ENCODE measurements around the gene PTPRT. TPM values are rescaled to one million over a fixed set of nuclear protein-coding genes. Genes with fewer than 3 reads are reported as not detected.

Gene PTPRT
- total RNA-seq, 1 donor from 2014 or later = not detected

DNA sequence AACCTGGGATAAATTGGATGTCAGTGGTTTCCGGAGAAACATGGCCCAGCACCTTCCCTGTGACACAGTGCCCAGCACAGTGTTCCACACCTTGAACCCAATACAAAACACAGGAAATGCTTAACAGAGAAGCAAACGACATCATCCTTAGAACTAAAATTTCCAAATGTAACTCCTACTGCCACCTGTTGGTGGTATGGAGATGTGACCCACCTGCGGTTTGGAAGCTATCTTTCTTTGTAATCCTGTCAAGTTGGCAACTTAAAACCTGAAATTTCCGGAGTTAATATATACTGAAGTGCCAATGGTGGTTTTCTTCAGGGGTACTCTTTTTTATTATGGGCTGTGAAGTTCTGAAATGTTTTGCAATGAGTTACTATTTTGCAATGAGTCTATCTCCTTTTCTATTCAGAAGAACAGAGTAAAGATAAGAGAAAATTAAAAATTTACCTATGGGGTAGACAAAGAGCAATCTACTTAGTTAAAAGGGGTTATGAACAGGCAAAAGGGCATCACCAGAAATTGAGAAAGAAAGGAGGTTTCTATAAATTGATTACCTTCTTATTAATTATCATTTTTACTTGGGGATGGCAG lies 658.8 kb downstream of the PTPRT start:
- no peak overlapping the region for H3K27ac Mint-ChIP-seq (ENCODE audit: unreplicated experiment)
- no peaks in the 10 kb centered on the region for H3K4me1 Mint-ChIP-seq (ENCODE audit: low read depth)
- no peaks in the 10 kb centered on the region for H3K36me3 Mint-ChIP-seq (ENCODE audit: low read depth)
- H3K9me3 Mint-ChIP-seq (ENCODE audit: low read depth) = peaks cover 7% of the 10 kb centered on the region
- H3K27me3 Mint-ChIP-seq (ENCODE audit: low read depth) = no peaks in the 10 kb centered on the region
- TF ChIP-seq, protein P1, sequence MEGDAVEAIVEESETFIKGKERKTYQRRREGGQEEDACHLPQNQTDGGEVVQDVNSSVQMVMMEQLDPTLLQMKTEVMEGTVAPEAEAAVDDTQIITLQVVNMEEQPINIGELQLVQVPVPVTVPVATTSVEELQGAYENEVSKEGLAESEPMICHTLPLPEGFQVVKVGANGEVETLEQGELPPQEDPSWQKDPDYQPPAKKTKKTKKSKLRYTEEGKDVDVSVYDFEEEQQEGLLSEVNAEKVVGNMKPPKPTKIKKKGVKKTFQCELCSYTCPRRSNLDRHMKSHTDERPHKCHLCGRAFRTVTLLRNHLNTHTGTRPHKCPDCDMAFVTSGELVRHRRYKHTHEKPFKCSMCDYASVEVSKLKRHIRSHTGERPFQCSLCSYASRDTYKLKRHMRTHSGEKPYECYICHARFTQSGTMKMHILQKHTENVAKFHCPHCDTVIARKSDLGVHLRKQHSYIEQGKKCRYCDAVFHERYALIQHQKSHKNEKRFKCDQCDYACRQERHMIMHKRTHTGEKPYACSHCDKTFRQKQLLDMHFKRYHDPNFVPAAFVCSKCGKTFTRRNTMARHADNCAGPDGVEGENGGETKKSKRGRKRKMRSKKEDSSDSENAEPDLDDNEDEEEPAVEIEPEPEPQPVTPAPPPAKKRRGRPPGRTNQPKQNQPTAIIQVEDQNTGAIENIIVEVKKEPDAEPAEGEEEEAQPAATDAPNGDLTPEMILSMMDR (IDR thresholded peaks at IDR 0.05) = peak; percentile 68
- no peak overlapping the region for H3K4me3 Mint-ChIP-seq (ENCODE audit: unreplicated experiment)
- no peak for DNase-seq (ENCODE audit: low spot score)

DNA sequence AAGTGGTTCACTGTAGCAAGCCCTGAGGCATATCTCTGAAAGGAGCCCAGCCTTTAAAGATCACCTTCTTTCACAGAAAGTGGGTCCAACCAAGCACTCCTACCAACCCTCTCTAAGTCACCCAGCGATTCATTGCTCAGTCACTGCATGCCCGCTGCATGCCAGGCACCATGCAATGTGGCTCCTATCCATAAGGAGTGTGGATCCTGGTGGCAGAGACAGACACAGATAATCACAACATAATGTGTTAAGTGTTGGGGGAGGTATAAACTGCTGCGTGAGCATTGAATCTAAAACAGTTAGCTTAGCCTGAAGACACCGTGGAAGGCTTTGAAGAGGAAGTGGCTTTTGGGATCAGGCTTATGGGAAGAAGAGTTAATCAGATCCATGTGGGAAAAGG lies 659.5 kb downstream of the PTPRT start:
- Mint-ChIP-seq H3K4me1 (ENCODE audit: low read depth) (no peaks in the 10 kb centered on the region), H3K4me3 (ENCODE audit: unreplicated experiment) (no peak overlapping the region), H3K9me3 (ENCODE audit: low read depth) (peaks cover 7% of the 10 kb centered on the region), H3K27ac (ENCODE audit: unreplicated experiment) (no peak overlapping the region), H3K27me3 (ENCODE audit: low read depth) (no peaks in the 10 kb centered on the region), H3K36me3 (ENCODE audit: low read depth) (no peaks in the 10 kb centered on the region)
- no peak for DNase-seq (ENCODE audit: low spot score)
- TF ChIP-seq, protein P1 (IDR thresholded peaks at IDR 0.05) = no peak

DNA sequence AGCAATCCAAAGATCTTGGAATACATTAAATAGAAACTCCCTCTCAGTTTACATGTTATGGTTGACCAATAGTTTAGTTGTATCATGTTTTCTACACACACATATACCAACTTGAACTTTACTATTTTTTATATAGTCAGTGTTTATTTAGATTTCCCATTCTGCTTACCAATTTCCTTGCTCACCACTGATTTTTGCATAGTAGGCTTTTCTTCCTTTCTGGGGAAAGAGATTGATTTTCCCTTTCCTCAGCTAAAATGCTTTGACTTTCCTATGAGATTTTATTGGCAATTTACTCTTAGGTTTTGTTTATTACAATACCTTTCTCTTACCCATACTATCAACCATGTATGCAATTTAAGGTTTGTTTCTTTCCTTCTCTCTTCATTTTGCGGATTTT lies 665.6 kb downstream of the PTPRT start:
- no peaks in the 10 kb centered on the region for H3K27me3 Mint-ChIP-seq (ENCODE audit: low read depth)
- no peaks in the 10 kb centered on the region for H3K36me3 Mint-ChIP-seq (ENCODE audit: low read depth)
- peaks cover 7% of the 10 kb centered on the region for H3K9me3 Mint-ChIP-seq (ENCODE audit: low read depth)

DNA sequence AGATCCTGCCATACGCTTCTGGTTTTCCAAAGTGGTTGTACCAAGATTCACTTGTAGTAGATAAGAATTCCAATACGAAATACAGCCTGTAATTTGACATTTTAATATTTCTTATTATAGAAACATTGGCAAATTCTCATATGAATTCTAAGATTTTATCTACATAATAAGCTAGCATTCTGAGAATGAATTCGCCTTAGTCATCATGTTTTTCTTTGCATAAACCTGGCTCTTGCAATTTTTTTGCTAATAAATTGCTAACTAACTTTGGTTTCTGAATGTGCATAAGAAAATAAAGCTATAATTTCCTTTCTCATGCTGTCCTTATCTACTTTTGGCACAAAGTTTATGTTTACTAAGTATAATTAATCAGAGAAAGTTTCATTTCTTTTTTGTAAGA lies 673.0 kb downstream of the PTPRT start:
- TF ChIP-seq, protein P1 (IDR thresholded peaks at IDR 0.05) = no peak
- no peak for DNase-seq (ENCODE audit: low spot score)
- Mint-ChIP-seq H3K9me3 (ENCODE audit: low read depth) (no peaks in the 10 kb centered on the region), H3K4me3 (ENCODE audit: unreplicated experiment) (no peak overlapping the region), H3K36me3 (ENCODE audit: low read depth) (no peaks in the 10 kb centered on the region), H3K4me1 (ENCODE audit: low read depth) (no peaks in the 10 kb centered on the region), H3K27me3 (ENCODE audit: low read depth) (no peaks in the 10 kb centered on the region), H3K27ac (ENCODE audit: unreplicated experiment) (no peak overlapping the region)

More for the DNA sequence above, 665.6 kb downstream of the PTPRT start:
- Mint-ChIP-seq H3K4me1 (ENCODE audit: low read depth) (no peaks in the 10 kb centered on the region), H3K27ac (ENCODE audit: unreplicated experiment) (no peak overlapping the region), H3K4me3 (ENCODE audit: unreplicated experiment) (no peak overlapping the region)
- TF ChIP-seq, protein P1 (IDR thresholded peaks at IDR 0.05) = no peak
- no peak for DNase-seq (ENCODE audit: low spot score)

DNA sequence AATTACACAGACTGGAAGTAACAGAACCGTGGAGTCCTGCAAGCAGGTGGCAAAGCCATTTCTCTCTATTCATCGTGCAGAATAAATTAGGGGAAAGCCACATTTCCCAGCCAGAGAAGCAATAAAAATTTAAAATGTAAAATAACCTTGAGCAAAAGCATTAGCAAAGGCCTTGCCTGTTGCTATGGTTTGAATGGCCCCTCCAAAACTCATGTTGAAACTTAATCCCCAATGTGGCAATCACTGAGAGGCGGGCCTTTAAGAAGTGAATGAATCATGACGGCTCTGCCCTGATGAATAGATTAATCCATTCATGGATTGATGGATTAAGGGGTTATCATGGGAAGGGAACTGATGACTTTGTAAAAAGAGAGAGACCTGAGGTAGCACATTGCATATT lies 679.0 kb downstream of the PTPRT start:
- TF ChIP-seq, protein P1 (IDR thresholded peaks at IDR 0.05) = no peak
- Mint-ChIP-seq H3K4me3 (ENCODE audit: unreplicated experiment) (no peak overlapping the region), H3K27ac (ENCODE audit: unreplicated experiment) (no peak overlapping the region), H3K4me1 (ENCODE audit: low read depth) (no peaks in the 10 kb centered on the region), H3K9me3 (ENCODE audit: low read depth) (no peaks in the 10 kb centered on the region), H3K36me3 (ENCODE audit: low read depth) (no peaks in the 10 kb centered on the region), H3K27me3 (ENCODE audit: low read depth) (no peaks in the 10 kb centered on the region)
- no peak for DNase-seq (ENCODE audit: low spot score)

All from chondrocyte (in vitro differentiated cells).